A549 (cell line): ENCODE results near the gene CPNE4. TPM values are rescaled to one million over a fixed set of nuclear protein-coding genes. Genes with fewer than 3 reads are reported as not detected.

Experiments
- ATAC-seq, 2 experiments: fragments of 200-7000 bp in 1 of 2; fragments of >200 bp in 1 of 2; cut with Nextera tagmentation in 1 of 2; cut with Tn5 transposase in 1 of 2; 3 replicates each; pipeline versions ENCODE4 v1.8.0 to v1.9.1; 2018 to 2020; ENCODE audit warnings: mild to moderate bottlenecking in 1 of 2, moderate library complexity in 1 of 2
- CTCF ChIA-PET: fragments of 300-600 bp; sonication (Branson Sonifier 250); formaldehyde crosslinking; extraction: SDS; loops from one replicate; lab custom pipeline; 2021; ENCODE audit warnings: antibody characterized with exemption, inconsistent platforms; lab: Yijun Ruan, JAX
- POLR2A ChIA-PET: fragments of 350-600 bp; formaldehyde crosslinking; extraction: SDS; loops from one replicate; lab custom pipeline; 2021; ENCODE audit warnings: antibody characterized with exemption, inconsistent platforms; lab: Yijun Ruan, JAX
- DNase-seq, 2 experiments: peaks; one replicate each; pipeline versions ENCODE4 v3.0.0 to v3.0.0-alpha.2; 2011 to 2016; ENCODE audit warnings: low read depth in 1 of 2, low spot score in 1 of 2
- FAIRE-seq: peaks from 2 replicates; lab custom pipeline; 2011; peaks lifted over from hg19 to GRCh38; lab: Jason Lieb, UNC
- H3K27ac ChIP-seq, 2 experiments: fragments of >200 bp; sonication (Bioruptor Twin); formaldehyde crosslinking; 3 replicates each; pipeline ENCODE4 v1.5.1; 2016 to 2017
- H3K4me1 ChIP-seq: fragments of >200 bp; sonication (Bioruptor Twin); formaldehyde crosslinking; 3 replicates; pipeline ENCODE4 v1.6.1; 2016
- H3K4me2 ChIP-seq: fragments of >200 bp; sonication (Bioruptor Twin); formaldehyde crosslinking; 3 replicates; pipeline ENCODE4 v1.6.1; 2016
- H3K4me3 ChIP-seq: fragments of >200 bp; sonication (Bioruptor Twin); formaldehyde crosslinking; 3 replicates; pipeline ENCODE4 v1.5.1; 2016
- H3K9me3 ChIP-seq: fragments of >200 bp; sonication (Bioruptor Twin); formaldehyde crosslinking; 3 replicates; pipeline ENCODE4 v1.6.1; 2016
- ATOH8 ChIP-seq: fragments of 250-450 bp; sonication (Bioruptor Pico); IDR thresholded peaks from 2 replicates; pipeline ENCODE4 v1.5.0; 2020; ENCODE audit warnings: low read depth, mild to moderate bottlenecking, moderate library complexity
- BCL3 ChIP-seq: fragments of >200 bp; sonication (Bioruptor Twin); formaldehyde crosslinking; IDR thresholded peaks from 3 replicates; pipeline ENCODE4 v1.6.1; 2016
- CBX8 ChIP-seq: fragments of 200-600 bp; sonication (generic); IDR thresholded peaks from 2 replicates; pipeline ENCODE4 v1.6.1; 2016
- CHD2 ChIP-seq: fragments of 150-350 bp; IDR thresholded peaks from 2 replicates; pipeline ENCODE4 v1.6.1; 2014; ENCODE audit warnings: low read length; ENCODE audit not compliant: partially characterized antibody
- CHD4 ChIP-seq: fragments of 200-600 bp; sonication (generic); IDR thresholded peaks from 2 replicates; pipeline ENCODE4 v1.6.1; 2016; ENCODE audit warnings: antibody characterized with exemption, mild to moderate bottlenecking, borderline replicate concordance
- EHMT2 ChIP-seq: fragments of 200-600 bp; sonication (generic); IDR thresholded peaks from 2 replicates; pipeline ENCODE4 v1.6.1; 2016; ENCODE audit warnings: antibody characterized with exemption, low read depth, mild to moderate bottlenecking, moderate library complexity
- GATA3 ChIP-seq: IDR thresholded peaks from 2 replicates; pipeline ENCODE4 v1.6.1; 2012; ENCODE audit warnings: borderline replicate concordance
- HES2 ChIP-seq: fragments of >200 bp; sonication (Bioruptor Twin); formaldehyde crosslinking; IDR thresholded peaks from 2 replicates; pipeline ENCODE4 v1.6.1; 2016
- HEYL ChIP-seq: fragments of 250-450 bp; sonication (Bioruptor Pico); IDR thresholded peaks from 2 replicates; pipeline ENCODE4 v1.8.0; 2021; ENCODE audit warnings: mild to moderate bottlenecking, moderate library complexity
- HOXA7 ChIP-seq: fragments of 250-450 bp; sonication (Bioruptor Pico); IDR thresholded peaks from 2 replicates; pipeline ENCODE4 v1.5.0; 2020; ENCODE audit warnings: mild to moderate bottlenecking, moderate library complexity
- HOXB13 ChIP-seq: fragments of 250-450 bp; sonication (Bioruptor Pico); IDR thresholded peaks from 2 replicates; pipeline ENCODE4 v1.5.0; 2020; ENCODE audit warnings: low read depth, mild to moderate bottlenecking, moderate library complexity
- HOXB5 ChIP-seq: fragments of 250-450 bp; sonication (Bioruptor Pico); IDR thresholded peaks from 2 replicates; pipeline ENCODE4 v1.5.0; 2020; ENCODE audit warnings: mild to moderate bottlenecking, moderate library complexity
- JUN ChIP-seq, 2 experiments: fragments of >200 bp; sonication (Bioruptor Twin); formaldehyde crosslinking; IDR thresholded peaks; 2 replicates in 1 of 2; 3 replicates in 1 of 2; pipeline ENCODE4 v1.6.1; 2016 to 2017
- JUNB ChIP-seq: fragments of >200 bp; sonication (Bioruptor Twin); formaldehyde crosslinking; IDR thresholded peaks from 2 replicates; pipeline ENCODE4 v1.6.1; 2016
- KDM1A ChIP-seq: fragments of 200-600 bp; sonication (generic); IDR thresholded peaks from 2 replicates; pipeline ENCODE4 v1.6.1; 2016; ENCODE audit warnings: low read depth, mild to moderate bottlenecking
- MAFK ChIP-seq: fragments of 450-650 bp; IDR thresholded peaks from 2 replicates; pipeline ENCODE4 v1.6.1; 2014; ENCODE audit not compliant: partially characterized antibody
- MAX ChIP-seq: IDR thresholded peaks from 2 replicates; pipeline ENCODE4 v1.6.1; 2012
- PBX3 ChIP-seq: IDR thresholded peaks from 2 replicates; pipeline ENCODE4 v1.6.1; 2012
- PHF8 ChIP-seq: fragments of 200-600 bp; sonication (generic); IDR thresholded peaks from 2 replicates; pipeline ENCODE4 v1.6.1; 2016; ENCODE audit warnings: low read depth, mild to moderate bottlenecking, antibody characterized with exemption, moderate library complexity, borderline replicate concordance
- POLR2A ChIP-seq: IDR thresholded peaks from 2 replicates; pipeline ENCODE4 v1.6.1; 2012; ENCODE audit warnings: mild to moderate bottlenecking, low read length
- POLR2AphosphoS2 ChIP-seq: conservative IDR thresholded peaks from 2 replicates; pipeline ENCODE4 v1.6.1; 2012; ENCODE audit warnings: low read length, improper control_type of control experiment, inconsistent platforms
- RARB ChIP-seq: fragments of 250-450 bp; sonication (Bioruptor Pico); IDR thresholded peaks from 2 replicates; pipeline ENCODE4 v1.8.0; 2021; ENCODE audit warnings: mild to moderate bottlenecking, moderate library complexity
- RFX5 ChIP-seq: fragments of 450-650 bp; IDR thresholded peaks from 2 replicates; pipeline ENCODE4 v1.7.1; 2014; ENCODE audit warnings: antibody characterized with exemption, mild to moderate bottlenecking, moderate library complexity
- SREBF2 ChIP-seq: fragments of 450-650 bp; IDR thresholded peaks from 2 replicates; pipeline ENCODE4 v1.6.1; 2014; ENCODE audit warnings: mild to moderate bottlenecking, moderate library complexity
- TP53 ChIP-seq: fragments of 250-450 bp; sonication (Bioruptor Pico); IDR thresholded peaks from 2 replicates; pipeline ENCODE4 v1.5.0; 2021; ENCODE audit warnings: mild to moderate bottlenecking, moderate library complexity
- ZC3H11A ChIP-seq: fragments of 450-650 bp; IDR thresholded peaks from 2 replicates; pipeline ENCODE4 v1.6.1; 2014; ENCODE audit warnings: antibody characterized with exemption, mild to moderate bottlenecking
- WGBS: methylation state at CpG from one replicate; pipeline ENCODE4 v1.1.6; 2017; ENCODE audit errors: missing lambda C conversion rate; 5-methylcytosine and 5-hydroxymethylcytosine counted together
- polyA plus RNA-seq, 4 experiments: library from polyadenylated mRNA; depleted of rRNA in 3 of 4; stranded (reverse); fragments of >200 nt; fragmentation: RNase III in 1 of 4; extraction: RNeasy Plus Mini Kit Qiagen cat#74134 plus additional on column Dnase treatment in 1 of 4; gene quantifications; 2 replicates in 3 of 4; 3 replicates in 1 of 4; pipeline ENCODE4 v1.2.3, GENCODE V29; 2011 to 2017

CPNE4 gene
- polyA plus RNA-seq, 2 of the 4 experiments (the other 2 are of a cell fraction), result 3.6 to 8.7 TPM

GRCh38 chr3:131811481-131811880, 223.3 kb downstream of the CPNE4 start:
- H3K9me3 ChIP-seq, result no peaks in the 10 kb centered on the region
- no peak overlapping the region for H3K4me3 ChIP-seq
- no peak overlapping the region for H3K27ac ChIP-seq
- TF ChIP-seq MAX, result no peak
- TF ChIP-seq JUNB, result no peak
- no peak for TF ChIP-seq BCL3
- TF ChIP-seq EHMT2, result no peak
- no peak for TF ChIP-seq HOXB13
- no peak for TF ChIP-seq HOXB5 (CRISPR knock-in tag)
- TF ChIP-seq HEYL (CRISPR knock-in tag), result no peak
- TF ChIP-seq PHF8, result no peak
- no peak for TF ChIP-seq POLR2AphosphoS2
- no peak for TF ChIP-seq MAFK
- no peak for TF ChIP-seq TP53 (CRISPR knock-in tag)
- TF ChIP-seq PBX3, result no peak
- TF ChIP-seq RFX5, result no peak
- no peak for TF ChIP-seq SREBF2
- no peak for TF ChIP-seq KDM1A
- TF ChIP-seq, all 56 proteins: peak for 0
- Histone ChIP-seq H3K4me1 (no peaks in the 10 kb centered on the region), H3K4me2 (no peak overlapping the region)
- WGBS, result 78% methylated on average over 2 of the region's 2 CpGs
- ATAC-seq (no peak), DNase-seq (no peak), FAIRE-seq (no peak)
- ChIA-PET POLR2A (no interaction called here), CTCF (interaction anchor here (1.8 kb wide), 1 partner anchor 16 kb away, joined by 4 read pairs; no protein-coding TSS in a partner anchor)

- no peak for TF ChIP-seq HEYL (CRISPR knock-in tag)
- TF ChIP-seq ZC3H11A, result no peak
- TF ChIP-seq CHD2, result no peak
- no peak for TF ChIP-seq POLR2A
- TF ChIP-seq HES2, result no peak
- no peak for TF ChIP-seq CBX8
- TF ChIP-seq EHMT2, result no peak
- no peak for TF ChIP-seq RARB (CRISPR knock-in tag)
- no peak for TF ChIP-seq SREBF2
- no peak for TF ChIP-seq MAFK
- TF ChIP-seq JUN (IDR thresholded peaks at IDR 0.05), result no peak
- TF ChIP-seq, all 56 proteins: peak for 0
- H3K4me3 ChIP-seq, result no peak overlapping the region
- no peaks in the 10 kb centered on the region for H3K4me1 ChIP-seq
- ChIA-PET POLR2A (no interaction called here), CTCF (no interaction called here)
- H3K9me3 ChIP-seq, result no peaks in the 10 kb centered on the region
- H3K27ac ChIP-seq, result no peak overlapping the region
- 62% methylated on average over 3 of the region's 3 CpGs for WGBS
- ATAC-seq (no peak), FAIRE-seq (no peak), DNase-seq (no peak)
- H3K4me2 ChIP-seq, result no peak overlapping the region
Measured at GRCh38 chr3:131807822-131808221, 227.0 kb downstream of the CPNE4 start.

GRCh38 chr3:131806736-131807135, 228.1 kb downstream of the CPNE4 start:
- Histone ChIP-seq H3K4me3 (no peak overlapping the region), H3K27ac (no peak overlapping the region), H3K4me1 (no peaks in the 10 kb centered on the region), H3K4me2 (no peak overlapping the region), H3K9me3 (no peaks in the 10 kb centered on the region)
- DNase-seq (no peak), FAIRE-seq (no peak), ATAC-seq (no peak)
- whole genome bisulfite sequencing, result 76% methylated on average over 4 of the region's 4 CpGs
- TF ChIP-seq HOXB5 (CRISPR knock-in tag) (no peak), HOXA7 (CRISPR knock-in tag) (no peak), ATOH8 (CRISPR knock-in tag) (no peak), BCL3 (no peak), CHD4 (no peak), GATA3 (no peak)
- CTCF ChIA-PET, result interaction anchor here (1.0 kb wide), 1 partner anchor 12 kb away, joined by 3 read pairs; no protein-coding TSS in a partner anchor
- POLR2A ChIA-PET, result no interaction called here
